IMR-90 (cell line): ENCODE data around the gene LTO1. TPM values are rescaled to one million over a fixed set of nuclear protein-coding genes. Genes with fewer than 3 reads are reported as not detected.
A peak's percentile ranks its signal among the peaks of the same experiment; 100 is the strongest.

Experiments used
- ATAC-seq: fragments of 200-7000 bp; cut with Tn5 transposase; 2 replicates; pipeline ENCODE4 v1.9.1; 2020; ENCODE audit warnings: low read depth, mild to moderate bottlenecking, moderate library complexity
- BruUV-seq: library from RNA; stranded (reverse); fragments of 400-500 nt; replicated peaks from 2 replicates; lab custom pipeline; 2021; lab: Mats Ljungman, UMichigan
- CTCF ChIA-PET: fragments of 300-600 bp; formaldehyde crosslinking; extraction: SDS; loops from one replicate; lab custom pipeline; 2021; ENCODE audit warnings: antibody characterized with exemption; lab: Yijun Ruan, JAX
- POLR2A ChIA-PET: fragments of 300-600 bp; sonication (Branson Sonifier 250); formaldehyde crosslinking; loops from one replicate; lab custom pipeline; 2022; ENCODE audit warnings: antibody characterized with exemption; ENCODE audit not compliant: unreplicated experiment; lab: Charles Lee
- DNase-seq: peaks from one replicate; pipeline ENCODE4 v3.0.0; 2013
- H2AFZ ChIP-seq: replicated peaks from 2 replicates; pipeline ENCODE3; 2013; ENCODE audit warnings: low read length, mild to moderate bottlenecking; ENCODE audit not compliant: poor library complexity
- H2AK5ac ChIP-seq: 2 replicates; pipeline ENCODE4 v1.6.1; 2013; ENCODE audit warnings: low read depth, low read length, inconsistent platforms
- H2AK9ac ChIP-seq: replicated peaks from 2 replicates; pipeline ENCODE3; 2013; ENCODE audit warnings: mild to moderate bottlenecking, low read depth, low read length, moderate library complexity; ENCODE audit not compliant: poor library complexity
- H2BK120ac ChIP-seq: 2 replicates; pipeline ENCODE4 v1.6.1; 2013; ENCODE audit warnings: low read depth, low read length, inconsistent platforms
- H2BK15ac ChIP-seq: 3 replicates; pipeline ENCODE4 v1.6.1; 2013; ENCODE audit warnings: low read depth, low read length, inconsistent platforms
- H2BK20ac ChIP-seq: 2 replicates; pipeline ENCODE4 v1.6.1; 2013; ENCODE audit warnings: low read depth, mild to moderate bottlenecking, inconsistent platforms, low read length, moderate library complexity
- H2BK5ac ChIP-seq: 2 replicates; pipeline ENCODE4 v1.6.1; 2013; ENCODE audit warnings: mild to moderate bottlenecking, low read depth, low read length, inconsistent platforms; ENCODE audit not compliant: poor library complexity, severe bottlenecking
- H3K14ac ChIP-seq: replicated peaks from 2 replicates; pipeline ENCODE4 v1.6.1; 2013; ENCODE audit warnings: low read depth, low read length, inconsistent platforms
- H3K18ac ChIP-seq: 2 replicates; pipeline ENCODE4 v1.6.1; 2013; ENCODE audit warnings: low read depth, low read length, control low read depth
- H3K23ac ChIP-seq: 2 replicates; pipeline ENCODE4 v1.6.1; 2013; ENCODE audit warnings: low read depth, low read length, inconsistent platforms
- H3K27ac ChIP-seq: 2 replicates; pipeline ENCODE4 v1.5.1; 2013; ENCODE audit warnings: mild to moderate bottlenecking, control low read depth, low read length; ENCODE audit not compliant: insufficient read depth
- H3K27me3 ChIP-seq: 2 replicates; pipeline ENCODE4 v1.6.1; 2013; ENCODE audit warnings: low read length; ENCODE audit not compliant: control insufficient read depth, insufficient read depth
- H3K36me3 ChIP-seq: 2 replicates; pipeline ENCODE4 v1.6.1; 2013; ENCODE audit warnings: low read length, mixed read lengths; ENCODE audit not compliant: control insufficient read depth, insufficient read depth
- H3K4ac ChIP-seq: 2 replicates; pipeline ENCODE4 v1.6.1; 2013; ENCODE audit warnings: low read depth, low read length, inconsistent platforms
- H3K4me1 ChIP-seq: 2 replicates; pipeline ENCODE4 v1.6.1; 2013; ENCODE audit warnings: low read length, mixed read lengths; ENCODE audit not compliant: control insufficient read depth, insufficient read depth
- H3K4me2 ChIP-seq: 2 replicates; pipeline ENCODE4 v1.6.1; 2013; ENCODE audit warnings: low read depth, mild to moderate bottlenecking, control low read depth, low read length, moderate library complexity
- H3K4me3 ChIP-seq: 2 replicates; pipeline ENCODE4 v1.5.1; 2013; ENCODE audit warnings: low read depth, mild to moderate bottlenecking, control low read depth, low read length, moderate library complexity; ENCODE audit not compliant: insufficient read depth
- H3K56ac ChIP-seq: 2 replicates; pipeline ENCODE4 v1.6.1; 2013; ENCODE audit warnings: low read length, inconsistent platforms; ENCODE audit not compliant: insufficient read depth; ENCODE audit errors: extremely low read depth
- H3K79me1 ChIP-seq, 2 experiments: 2 replicates each; pipeline ENCODE4 v1.6.1; 2013; ENCODE audit warnings: low read length in 2 of 2, inconsistent platforms in 1 of 2, low read depth in 1 of 2
- H3K9ac ChIP-seq: 2 replicates; pipeline ENCODE4 v1.6.1; 2013; ENCODE audit warnings: low read depth, low read length, control low read depth
- H3K9me1 ChIP-seq: 2 replicates; pipeline ENCODE4 v1.6.1; 2013; ENCODE audit warnings: low read length, inconsistent platforms; ENCODE audit not compliant: insufficient read depth
- H3K9me3 ChIP-seq: 2 replicates; pipeline ENCODE4 v1.6.1; 2013; ENCODE audit warnings: low read length; ENCODE audit not compliant: control insufficient read depth, insufficient read depth
- H4K20me1 ChIP-seq: 2 replicates; pipeline ENCODE4 v1.6.1; 2013; ENCODE audit warnings: low read length, inconsistent platforms; ENCODE audit not compliant: insufficient read depth
- H4K5ac ChIP-seq: 2 replicates; pipeline ENCODE4 v1.6.1; 2013; ENCODE audit warnings: mild to moderate bottlenecking, low read depth, low read length, control low read depth
- H4K8ac ChIP-seq, 2 experiments: 2 replicates each; pipeline ENCODE4 v1.6.1; 2013; ENCODE audit warnings: low read depth in 2 of 2, low read length in 2 of 2, control low read depth in 1 of 2, inconsistent platforms in 1 of 2
- H4K91ac ChIP-seq: 2 replicates; pipeline ENCODE4 v1.6.1; 2013; ENCODE audit warnings: low read depth, low read length, inconsistent platforms; ENCODE audit not compliant: insufficient read depth
- BHLHE40 ChIP-seq: fragments of 150-350 bp; IDR thresholded peaks from 2 replicates; pipeline ENCODE4 v1.6.1; 2016; ENCODE audit warnings: mild to moderate bottlenecking, low read depth, low read length
- CHD1 ChIP-seq: IDR thresholded peaks from 2 replicates; pipeline ENCODE4 v1.6.1; 2012; ENCODE audit warnings: low read depth, low read length, improper control_type of control experiment
- CTCF ChIP-seq: conservative IDR thresholded peaks from 2 replicates; pipeline ENCODE4 v1.5.1; 2012; ENCODE audit warnings: mild to moderate bottlenecking, low read depth, low read length, improper control_type of control experiment
- ELK1 ChIP-seq: fragments of 150-350 bp; IDR thresholded peaks from 2 replicates; pipeline ENCODE4 v1.6.1; 2016; ENCODE audit warnings: low read depth, mild to moderate bottlenecking, low read length, moderate library complexity, borderline replicate concordance
- FOS ChIP-seq: fragments of 150-350 bp; IDR thresholded peaks from 2 replicates; pipeline ENCODE4 v1.6.1; 2016; ENCODE audit warnings: low read depth, low read length
- MAFK ChIP-seq: IDR thresholded peaks from 2 replicates; pipeline ENCODE4 v1.6.1; 2012; ENCODE audit warnings: low read depth, low read length, improper control_type of control experiment
- MAZ ChIP-seq: IDR thresholded peaks from 2 replicates; pipeline ENCODE4 v1.6.1; 2012; ENCODE audit warnings: low read depth, mild to moderate bottlenecking, low read length, improper control_type of control experiment, moderate library complexity, borderline replicate concordance
- MXI1 ChIP-seq: IDR thresholded peaks from 2 replicates; pipeline ENCODE4 v1.6.1; 2012; ENCODE audit warnings: low read depth, mild to moderate bottlenecking, low read length, moderate library complexity, borderline replicate concordance
- NFE2L2 ChIP-seq: fragments of 150-350 bp; IDR thresholded peaks from 2 replicates; pipeline ENCODE4 v1.6.1; 2016; ENCODE audit warnings: low read depth, mild to moderate bottlenecking, low read length
- POLR2A ChIP-seq: IDR thresholded peaks from 2 replicates; pipeline ENCODE4 v1.6.1; 2012; ENCODE audit warnings: mild to moderate bottlenecking, low read depth, low read length
- RAD21 ChIP-seq: IDR thresholded peaks from 2 replicates; pipeline ENCODE4 v1.6.1; 2012; ENCODE audit warnings: low read length, improper control_type of control experiment
- RCOR1 ChIP-seq: IDR thresholded peaks from 2 replicates; pipeline ENCODE4 v1.6.1; 2012; ENCODE audit warnings: mild to moderate bottlenecking, low read length, improper control_type of control experiment; ENCODE audit not compliant: insufficient replicate concordance
- RFX5 ChIP-seq: IDR thresholded peaks from 2 replicates; pipeline ENCODE4 v1.8.0; 2012; ENCODE audit warnings: low read depth, mild to moderate bottlenecking, low read length, moderate library complexity
- SMC3 ChIP-seq: fragments of 150-350 bp; IDR thresholded peaks from 2 replicates; pipeline ENCODE4 v1.6.1; 2016; ENCODE audit warnings: low read depth, mild to moderate bottlenecking, antibody characterized with exemption, low read length, moderate library complexity
- USF2 ChIP-seq: fragments of 150-350 bp; IDR thresholded peaks from 2 replicates; pipeline ENCODE4 v1.6.1; 2017; ENCODE audit warnings: mild to moderate bottlenecking, antibody characterized with exemption, low read length, low read depth
- WGBS, 2 experiments: methylation state at CpG; one replicate each; pipeline versions ENCODE4 v1.1.5 to v1.1.7; 2013; ENCODE audit warnings: missing lambda C conversion rate in 2 of 2; ENCODE audit not compliant: insufficient read length in 1 of 2; ENCODE audit errors: extremely low coverage in 2 of 2; 5-methylcytosine and 5-hydroxymethylcytosine counted together
- dilution Hi-C: fragments of 300-500 bp; cut with HindIII; formaldehyde crosslinking; loops from one replicate; pipeline ENCODE4 v1.14.3; 2018; ENCODE audit warnings: low sequenced_read_pairs; ENCODE audit not compliant: unreplicated experiment
- in situ Hi-C: fragments of 300-500 bp; cut with MboI; formaldehyde crosslinking; loops from 3 replicates; pipeline ENCODE4 v1.14.3; 2019; ENCODE audit warnings: low sequenced_read_pairs, inconsistent platforms, mixed read lengths
- intact Hi-C: fragments of 100-400 bp; cut with micrococcal nuclease; formaldehyde crosslinking; loops from 2 replicates; pipeline ENCODE4 v1.10.0; 2022
- polyA plus RNA-seq, 3 experiments: library from polyadenylated mRNA; depleted of rRNA; stranded (reverse); fragments of >200 nt; gene quantifications; 2 replicates each; pipeline ENCODE4 v1.2.3, GENCODE V29; 2012; ENCODE audit warnings: low replicate concordance in 1 of 3
- total RNA-seq: library from RNA; depleted of rRNA; stranded (reverse); fragments of >200 nt; gene quantifications from 2 replicates; pipeline ENCODE4 v1.2.3, GENCODE V29; 2012

LTO1 gene
- total and polyA plus RNA-seq, 2 of the 4 experiments (the other 2 are of a cell fraction), result 8.2 to 23.5 TPM

GRCh38 chr11:69657911-69658625 lies 17.1 kb downstream of the LTO1 start:
- Histone ChIP-seq H2AFZ (peak overlapping the region; percentile 35), H4K8ac (no peak overlapping the region), H2BK120ac (no peak overlapping the region), H2BK15ac (no peak overlapping the region), H3K9me3 (no peaks in the 10 kb centered on the region), H3K27me3 (no peaks in the 10 kb centered on the region), H3K4me3 (no peak overlapping the region), H3K36me3 (peaks cover 18% of the 10 kb centered on the region), H3K9me1 (no peaks in the 10 kb centered on the region), H2AK9ac (no peak overlapping the region), H3K4ac (peak overlapping the region; percentile 4; the same call in 1 of the 2 replicates), H3K79me1 (no peaks in the 10 kb centered on the region; a peak in 1 of 4 replicates), H3K56ac (no peak overlapping the region), H2AK5ac (no peak overlapping the region), H3K9ac (no peak overlapping the region), H3K4me2 (no peak overlapping the region), H2BK5ac (no peak overlapping the region), H3K23ac (no peak overlapping the region), H3K27ac (no peak overlapping the region), H4K5ac (no peak overlapping the region), H3K4me1 (peaks cover 13% of the 10 kb centered on the region; the same call in 1 of the 2 replicates), H2BK20ac (no peak overlapping the region), H3K18ac (no peak overlapping the region), H4K91ac (no peak overlapping the region), H4K20me1 (peaks cover 33% of the 10 kb centered on the region), H3K14ac (no peak overlapping the region)
- intact Hi-C loops (no loop called here), dilution Hi-C loops (no loop called here), in situ Hi-C loops (loop anchor here (25.0 kb wide), 2 partner anchors 721 to 1046 kb away; no protein-coding TSS in a partner anchor)
- TF ChIP-seq MAZ, result no peak
- no peak for TF ChIP-seq SMC3
- no peak for TF ChIP-seq MAFK
- no peak for TF ChIP-seq CTCF
- TF ChIP-seq NFE2L2, result no peak
- no peak for TF ChIP-seq ELK1
- no peak for TF ChIP-seq RCOR1
- TF ChIP-seq RAD21, result no peak
- no peak for TF ChIP-seq USF2
- TF ChIP-seq RFX5, result no peak
- TF ChIP-seq MXI1, result no peak
- no peak for TF ChIP-seq POLR2A
- TF ChIP-seq BHLHE40, result no peak
- no peak for TF ChIP-seq FOS
- no peak for TF ChIP-seq CHD1
- POLR2A ChIA-PET, result no interaction called here
- CTCF ChIA-PET, result no interaction called here
- BruUV-seq, result no TSS peak
- 38% methylated on average over 14 of the region's 27 CpGs; no CpG with 5 or more reads in 1 of the 2 experiments for WGBS, 2 experiments
- ATAC-seq, result peak; percentile 4; the same call in 1 of the 2 replicates
- peak; percentile 33 for DNase-seq
